Progenitor cell of endocrine pancreas (in vitro differentiated cells): ENCODE data around the gene LRRC4. TPM values are rescaled to one million over a fixed set of nuclear protein-coding genes. Genes with fewer than 3 reads are reported as not detected.
A peak's percentile ranks its signal among the peaks of the same experiment; 100 is the strongest.

Source experiments
- DNase-seq: peaks from one replicate; pipeline ENCODE4 v3.0.0; 2021; ENCODE audit warnings: low spot score; ENCODE audit not compliant: unreplicated experiment
- H3K27ac Mint-ChIP-seq: 2 replicates; pipeline ENCODE4 v1.8.0; 2021; ENCODE audit warnings: mild to moderate bottlenecking, moderate library complexity, mixed read lengths
- H3K27me3 Mint-ChIP-seq: 2 replicates; pipeline ENCODE4 v1.8.0; 2021; ENCODE audit warnings: mixed read lengths
- H3K36me3 Mint-ChIP-seq: 2 replicates; pipeline ENCODE4 v1.8.0; 2022; ENCODE audit warnings: mixed read lengths; ENCODE audit not compliant: insufficient read depth
- H3K4me1 Mint-ChIP-seq: 2 replicates; pipeline ENCODE4 v1.8.0; 2021; ENCODE audit warnings: low read depth, mixed read lengths
- H3K4me3 Mint-ChIP-seq: 2 replicates; pipeline ENCODE4 v1.8.0; 2021; ENCODE audit warnings: low read depth, mild to moderate bottlenecking, moderate library complexity, mixed read lengths
- H3K9me3 Mint-ChIP-seq: 2 replicates; pipeline ENCODE4 v1.8.0; 2021; ENCODE audit warnings: low read depth, mixed read lengths
- total RNA-seq: library from RNA; stranded (reverse); gene quantifications from 2 replicates; pipeline ENCODE4 v1.2.1, GENCODE V29; 2021
- TF ChIP-seq, protein P1 (sequence below): fragments of 200-600 bp; sonication (generic); IDR thresholded peaks from one replicate; pipeline ENCODE4 v1.5.0; 2021; ENCODE audit warnings: antibody characterized with exemption, mild to moderate bottlenecking; ENCODE audit not compliant: unreplicated experiment

Gene LRRC4
- total RNA-seq, 1 donor from 2014 or later: 19.4 TPM

DNA sequence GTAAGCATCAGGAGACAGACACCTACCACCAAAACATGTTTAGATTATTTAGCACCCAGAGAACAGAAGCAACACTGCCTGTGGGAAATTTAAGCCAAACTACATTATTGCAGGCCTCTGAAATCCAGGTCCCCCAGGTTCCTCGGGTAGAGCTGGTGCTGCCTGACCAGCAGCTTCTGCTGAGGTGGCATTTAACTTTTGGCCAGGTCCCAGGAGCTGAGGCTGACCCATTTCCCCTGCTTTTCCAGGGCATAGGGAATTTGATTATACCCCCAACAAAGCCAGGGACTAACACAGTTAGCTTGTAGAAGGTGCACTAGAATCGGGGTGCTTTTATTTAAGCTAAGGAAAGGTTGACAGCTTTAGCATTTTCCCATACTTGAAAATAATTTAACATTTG is 4.7 kb downstream of the LRRC4 start:
- Mint-ChIP-seq H3K27me3 (no peaks in the 10 kb centered on the region), H3K27ac (no peak overlapping the region), H3K9me3 (no peaks in the 10 kb centered on the region), H3K4me3 (no peak overlapping the region), H3K4me1 (peaks cover 20% of the 10 kb centered on the region), H3K36me3 (peaks cover 12% of the 10 kb centered on the region)
- DNase-seq: no peak
- TF ChIP-seq, protein P1, sequence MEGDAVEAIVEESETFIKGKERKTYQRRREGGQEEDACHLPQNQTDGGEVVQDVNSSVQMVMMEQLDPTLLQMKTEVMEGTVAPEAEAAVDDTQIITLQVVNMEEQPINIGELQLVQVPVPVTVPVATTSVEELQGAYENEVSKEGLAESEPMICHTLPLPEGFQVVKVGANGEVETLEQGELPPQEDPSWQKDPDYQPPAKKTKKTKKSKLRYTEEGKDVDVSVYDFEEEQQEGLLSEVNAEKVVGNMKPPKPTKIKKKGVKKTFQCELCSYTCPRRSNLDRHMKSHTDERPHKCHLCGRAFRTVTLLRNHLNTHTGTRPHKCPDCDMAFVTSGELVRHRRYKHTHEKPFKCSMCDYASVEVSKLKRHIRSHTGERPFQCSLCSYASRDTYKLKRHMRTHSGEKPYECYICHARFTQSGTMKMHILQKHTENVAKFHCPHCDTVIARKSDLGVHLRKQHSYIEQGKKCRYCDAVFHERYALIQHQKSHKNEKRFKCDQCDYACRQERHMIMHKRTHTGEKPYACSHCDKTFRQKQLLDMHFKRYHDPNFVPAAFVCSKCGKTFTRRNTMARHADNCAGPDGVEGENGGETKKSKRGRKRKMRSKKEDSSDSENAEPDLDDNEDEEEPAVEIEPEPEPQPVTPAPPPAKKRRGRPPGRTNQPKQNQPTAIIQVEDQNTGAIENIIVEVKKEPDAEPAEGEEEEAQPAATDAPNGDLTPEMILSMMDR: no peak

GRCh38 chr7:128025819-128026218 is 5.4 kb downstream of the LRRC4 start:
- H3K4me1 Mint-ChIP-seq: peaks cover 20% of the 10 kb centered on the region
- no peak overlapping the region for H3K4me3 Mint-ChIP-seq
- no peaks in the 10 kb centered on the region for H3K9me3 Mint-ChIP-seq
- TF ChIP-seq, protein P1: no peak
- peak overlapping the region; percentile 19 for H3K27ac Mint-ChIP-seq
- peaks cover 19% of the 10 kb centered on the region for H3K36me3 Mint-ChIP-seq
- H3K27me3 Mint-ChIP-seq: no peaks in the 10 kb centered on the region
- no peak for DNase-seq

DNA sequence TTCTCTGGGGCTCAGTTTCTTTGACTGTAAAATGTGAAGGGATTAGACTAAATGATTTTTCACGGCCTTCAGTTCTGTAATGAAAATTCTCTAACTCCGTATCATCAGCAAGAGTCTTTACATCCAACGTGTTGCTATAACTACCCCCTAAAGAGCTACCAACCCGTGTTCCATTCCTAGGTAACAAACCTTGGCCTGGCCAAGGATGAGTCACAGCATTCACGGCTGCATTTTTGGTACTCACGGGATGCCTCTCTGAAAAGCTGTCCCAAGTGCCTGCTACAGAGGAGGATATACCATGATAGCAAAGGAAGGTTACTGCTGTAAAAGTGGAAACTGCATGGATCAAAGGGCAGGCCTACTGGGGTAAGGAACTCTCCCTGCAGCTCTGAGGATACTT is 5.9 kb downstream of the LRRC4 start:
- Mint-ChIP-seq H3K27me3 (no peaks in the 10 kb centered on the region), H3K27ac (no peak overlapping the region), H3K9me3 (no peaks in the 10 kb centered on the region), H3K4me1 (peaks cover 18% of the 10 kb centered on the region), H3K36me3 (peaks cover 20% of the 10 kb centered on the region), H3K4me3 (no peak overlapping the region)
- no peak for DNase-seq
- TF ChIP-seq, protein P1: no peak

GRCh38 chr7:128024151-128024550 is 7.1 kb downstream of the LRRC4 start:
- Mint-ChIP-seq H3K9me3 (no peaks in the 10 kb centered on the region), H3K27ac (no peak overlapping the region)

GRCh38 chr7:128022631-128023532 is 8.4 kb downstream of the LRRC4 start:
- no peak for DNase-seq
- H3K36me3 Mint-ChIP-seq: peaks cover 14% of the 10 kb centered on the region
- H3K4me3 Mint-ChIP-seq: no peak overlapping the region
- TF ChIP-seq, protein P1: no peak
- H3K9me3 Mint-ChIP-seq: no peaks in the 10 kb centered on the region
- H3K4me1 Mint-ChIP-seq: peaks cover 9% of the 10 kb centered on the region
- no peak overlapping the region for H3K27ac Mint-ChIP-seq
- H3K27me3 Mint-ChIP-seq: no peaks in the 10 kb centered on the region

More at GRCh38 chr7:128024151-128024550, 7.1 kb downstream of the LRRC4 start:
- Mint-ChIP-seq H3K4me1 (peaks cover 15% of the 10 kb centered on the region), H3K27me3 (no peaks in the 10 kb centered on the region), H3K4me3 (no peak overlapping the region), H3K36me3 (peaks cover 19% of the 10 kb centered on the region)
- no peak for DNase-seq
- TF ChIP-seq, protein P1: no peak
